Fibroblast of skin of scalp (primary cell): ENCODE results near the gene TIAM2.
"Not testable (repeated sequence)": the region's sequence is repeated elsewhere in the genome, so short reads cannot be mapped to it uniquely, and the experiment has no call there.

Experiments used
- DNase-seq: peaks from one replicate; pipeline ENCODE4 v3.0.0-alpha.2; 2013

TIAM2 gene

DNA sequence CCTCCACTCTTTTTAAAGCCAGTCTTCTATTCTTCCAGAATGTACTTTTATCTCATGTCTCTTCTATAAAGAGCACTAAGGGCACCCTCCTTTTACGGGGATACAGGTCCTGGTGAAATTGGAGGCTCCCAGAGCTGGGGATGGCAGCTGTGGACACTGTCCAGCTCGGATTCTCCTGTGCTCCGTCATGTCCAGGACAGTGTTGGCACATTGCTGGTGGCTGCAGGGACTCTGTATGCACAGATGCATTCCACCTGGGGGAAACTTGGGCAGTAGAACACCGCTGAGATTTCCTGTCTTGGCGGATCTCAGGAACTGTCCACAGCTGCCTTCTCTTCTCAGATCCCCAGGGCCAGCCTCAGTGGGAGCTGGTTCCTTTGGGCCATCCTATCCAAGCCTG is 212.1 kb downstream of the TIAM2 start:
- DNase-seq, result no peak

- peak; percentile 62 for DNase-seq
Measured at GRCh38 chr6:155212106-155212505, 217.0 kb downstream of the TIAM2 start.

DNA sequence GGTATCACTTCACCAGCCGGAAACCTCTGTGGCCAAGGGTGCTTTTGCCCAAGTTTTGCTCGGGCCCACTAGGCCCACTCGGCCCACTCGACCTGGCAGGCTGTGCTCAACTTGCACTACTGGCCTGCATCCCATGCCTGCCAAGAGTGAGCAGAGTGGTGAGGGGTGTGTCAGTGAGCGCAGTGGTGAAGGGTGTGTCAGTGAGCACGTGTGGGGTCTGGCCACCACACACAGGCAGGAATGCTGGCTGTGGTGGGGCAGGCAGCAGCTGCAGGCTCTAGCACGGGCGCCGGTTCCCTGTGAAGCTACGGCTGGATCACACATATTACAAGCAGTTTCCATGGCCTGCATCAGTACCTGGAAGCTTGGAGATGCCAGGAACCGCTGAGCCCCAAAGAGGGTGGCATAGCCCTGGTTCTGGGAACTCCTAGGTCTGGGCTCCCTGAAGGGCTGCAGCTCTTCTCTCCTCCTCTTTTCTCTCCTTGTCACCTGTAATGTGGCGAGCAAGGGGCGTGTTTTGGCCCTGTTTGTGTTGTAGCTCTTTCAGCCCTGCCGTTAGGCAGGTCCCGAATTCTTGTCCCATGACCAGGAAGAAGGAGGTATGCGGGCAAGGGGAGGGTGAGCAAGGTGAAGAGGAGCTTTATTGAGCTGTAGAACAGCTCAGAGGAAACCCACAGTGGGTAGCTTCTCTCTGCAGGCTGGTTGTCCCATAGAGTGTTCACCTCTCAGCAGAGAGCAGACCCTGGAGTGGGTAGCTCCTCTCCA is 217.7 kb downstream of the TIAM2 start:
- DNase-seq, result peak; percentile 70

DNA sequence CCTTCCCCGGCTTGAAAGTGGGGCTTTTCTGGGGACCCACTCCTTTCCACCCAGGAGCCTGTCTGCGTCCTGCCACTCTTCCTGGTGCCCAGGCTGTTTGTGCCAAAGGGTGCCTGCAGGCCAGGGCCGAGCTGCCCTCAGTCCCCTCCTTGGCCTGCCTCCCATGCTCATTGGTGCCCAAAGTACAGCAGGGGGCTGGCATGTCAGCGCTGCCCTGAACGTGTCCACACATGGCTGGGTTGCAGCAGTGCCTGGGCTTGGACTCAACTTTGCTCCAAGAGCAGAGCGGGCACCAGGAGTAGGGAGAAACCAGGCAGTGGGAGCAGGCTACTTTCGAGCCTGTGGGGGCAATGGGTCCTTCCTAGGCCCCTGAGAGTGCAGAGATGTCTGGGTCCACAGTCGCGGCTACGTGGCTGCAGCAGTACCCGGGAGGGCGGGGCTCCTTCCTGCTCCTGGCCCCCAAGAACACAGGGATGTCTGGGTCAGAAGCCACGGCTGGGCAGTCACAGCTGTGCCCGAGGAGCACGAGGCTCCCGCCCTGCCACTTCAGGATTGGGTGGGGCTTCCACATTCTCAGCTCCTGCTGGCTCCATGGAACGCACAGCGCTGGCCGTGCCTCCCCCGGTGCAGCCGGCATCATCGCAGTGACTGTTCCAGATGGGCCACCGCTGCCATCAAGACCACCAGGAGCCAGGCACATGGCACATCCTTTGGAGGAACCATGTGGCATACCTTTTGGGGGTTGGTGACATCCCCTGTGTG is 218.7 kb downstream of the TIAM2 start:
- DNase-seq, result no peak

- DNase-seq, result no peak
Measured at GRCh38 chr6:155215906-155216305, 220.8 kb downstream of the TIAM2 start.

- no peak for DNase-seq
Measured at GRCh38 chr6:155216312-155217046, 221.4 kb downstream of the TIAM2 start.

- DNase-seq, result not testable (repeated sequence)
Measured at GRCh38 chr6:155218711-155219110, 223.6 kb downstream of the TIAM2 start.

DNA sequence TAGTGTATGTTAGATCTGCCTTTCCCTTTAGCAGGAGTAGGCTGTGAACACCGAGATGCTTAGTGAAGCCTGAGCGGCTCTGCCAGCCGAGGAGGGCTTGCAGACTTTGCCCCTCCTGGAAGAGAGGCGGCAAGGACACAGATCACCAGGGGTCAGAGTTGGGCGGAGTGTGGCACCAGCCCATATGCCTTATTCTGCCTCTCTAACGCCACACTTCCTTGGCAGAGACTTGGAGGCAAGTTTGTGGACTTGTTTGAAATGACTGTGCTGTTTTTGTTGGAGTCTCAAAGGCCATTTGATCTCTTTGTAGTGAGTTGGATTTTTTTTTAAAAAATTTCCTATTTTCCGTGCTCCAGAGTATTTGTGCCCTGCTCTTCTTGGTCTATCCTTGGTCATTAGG is 224.2 kb downstream of the TIAM2 start:
- DNase-seq, result no peak

DNA sequence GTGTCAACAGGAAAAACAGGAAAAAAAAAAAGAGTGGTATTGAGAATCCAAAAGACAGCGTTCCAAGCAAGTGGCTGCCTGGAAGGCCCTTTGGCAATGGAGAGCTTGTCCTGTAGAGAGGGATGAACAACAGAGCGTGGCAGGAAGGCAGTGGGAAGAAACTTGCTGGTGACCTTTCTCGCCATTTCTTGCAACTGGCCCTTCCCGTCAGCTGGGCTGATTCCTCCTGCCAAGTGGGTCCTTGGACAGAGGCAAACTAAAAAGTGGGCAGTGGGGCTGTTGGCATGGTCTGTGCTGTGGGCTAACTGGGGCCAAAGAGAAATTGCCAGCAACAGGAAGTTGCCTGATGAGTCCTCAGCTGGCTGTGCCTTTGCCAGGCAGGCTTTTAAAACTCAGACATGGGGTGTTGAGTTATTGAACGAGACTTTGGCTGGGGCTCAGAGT is 224.8 kb downstream of the TIAM2 start:
- DNase-seq, result no peak

- no peak for DNase-seq
Measured at GRCh38 chr6:155221086-155221485, 226.0 kb downstream of the TIAM2 start.

GRCh38 chr6:155222506-155222905 is 227.4 kb downstream of the TIAM2 start:
- DNase-seq, result no peak

GRCh38 chr6:155223646-155224451 is 228.7 kb downstream of the TIAM2 start:
- peak; percentile 72 for DNase-seq

DNA sequence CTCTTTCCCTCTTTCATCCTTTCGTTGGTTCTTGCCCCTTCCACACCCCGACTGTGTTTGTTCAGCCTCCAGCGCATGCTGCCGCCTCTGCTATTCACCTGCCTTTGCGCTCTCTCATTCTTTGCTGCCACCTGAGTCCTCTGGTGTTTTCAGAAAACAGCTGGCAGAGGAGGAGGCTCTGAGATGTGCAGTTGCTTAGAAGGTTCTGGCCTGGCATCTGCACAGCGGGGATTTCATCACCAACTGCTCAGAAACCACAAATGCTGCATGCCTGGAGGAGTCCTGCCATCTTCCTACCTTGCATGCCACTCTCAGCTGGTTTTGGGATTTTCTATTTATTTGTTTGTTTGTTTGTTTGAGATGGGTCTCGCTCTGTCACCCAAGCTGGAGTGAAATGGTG is 229.5 kb downstream of the TIAM2 start:
- no peak for DNase-seq

DNA sequence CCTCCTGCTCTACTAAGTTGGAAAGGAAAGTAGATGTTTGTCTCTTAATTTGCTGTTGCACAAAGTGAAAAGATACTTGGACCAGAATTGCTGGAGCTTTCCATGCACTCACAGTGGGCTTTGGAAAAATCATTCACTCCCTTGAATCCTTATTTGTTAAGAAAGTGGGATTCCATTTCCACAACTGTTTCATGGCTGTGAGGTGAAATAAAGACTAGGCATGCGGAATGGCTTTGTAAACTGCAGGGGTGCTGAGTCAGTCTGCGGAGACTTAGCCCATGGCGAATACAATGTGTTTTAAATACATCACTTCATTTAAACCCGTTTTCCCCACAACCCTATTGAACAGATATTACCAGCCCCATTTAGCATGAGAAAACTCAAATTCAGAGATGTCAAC is 231.9 kb downstream of the TIAM2 start:
- peak; percentile 26 for DNase-seq

DNA sequence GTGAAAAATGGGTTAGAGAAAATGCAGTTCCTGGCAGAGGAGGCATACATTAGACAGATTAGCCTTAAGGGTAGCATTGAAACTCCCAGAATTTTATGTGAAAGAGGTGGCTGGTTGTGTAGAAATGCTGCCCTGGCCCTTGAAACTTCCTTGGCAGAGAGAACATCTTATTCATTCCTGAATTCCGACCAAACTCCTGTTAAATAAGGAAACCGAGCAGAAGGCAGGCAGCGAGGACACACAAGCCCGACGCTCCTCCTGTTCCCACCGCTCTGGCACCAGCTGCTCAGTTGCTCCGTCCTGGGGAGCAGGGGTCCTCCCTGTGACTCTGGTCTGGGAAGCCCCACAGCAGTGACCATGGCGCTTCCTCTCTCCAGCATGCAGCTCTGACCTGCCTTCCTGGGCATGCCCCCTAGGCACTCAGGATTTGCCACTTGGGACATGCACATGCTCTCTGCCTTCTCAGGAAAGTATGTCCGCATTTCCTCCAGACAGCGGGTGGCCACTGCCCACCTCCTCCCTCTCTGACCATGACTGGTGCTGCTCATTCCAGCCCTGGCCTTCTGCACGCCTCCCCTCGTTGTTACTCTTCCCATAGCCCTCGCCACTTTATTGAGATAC is 233.5 kb downstream of the TIAM2 start:
- DNase-seq, result no peak

GRCh38 chr6:155230975-155231374 is 235.9 kb downstream of the TIAM2 start:
- not testable (repeated sequence) for DNase-seq

- no peak for DNase-seq
Measured at GRCh38 chr6:155232848-155233247, 237.7 kb downstream of the TIAM2 start.

GRCh38 chr6:155234167-155234566 is 239.1 kb downstream of the TIAM2 start:
- DNase-seq, result no peak

DNA sequence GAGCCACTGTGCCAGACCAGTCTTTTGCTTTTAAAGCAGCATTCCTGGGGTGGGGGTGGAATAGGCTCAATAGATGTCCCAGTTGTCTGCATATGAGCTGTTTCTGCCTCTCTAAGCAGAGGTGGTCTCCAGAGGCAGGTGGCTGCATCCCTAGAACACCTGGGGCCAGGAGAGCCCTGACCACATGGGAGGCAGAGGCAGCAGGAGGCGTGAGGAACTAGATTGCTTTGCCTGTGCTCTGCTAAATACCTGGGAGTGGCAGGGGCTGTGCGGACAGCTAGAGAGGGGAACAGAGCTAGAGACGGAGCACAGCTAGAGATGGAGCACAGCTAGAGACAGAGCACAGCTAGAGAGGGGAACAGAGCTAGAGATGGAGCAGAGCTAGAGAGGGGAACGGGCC is 239.6 kb downstream of the TIAM2 start:
- no peak for DNase-seq

DNA sequence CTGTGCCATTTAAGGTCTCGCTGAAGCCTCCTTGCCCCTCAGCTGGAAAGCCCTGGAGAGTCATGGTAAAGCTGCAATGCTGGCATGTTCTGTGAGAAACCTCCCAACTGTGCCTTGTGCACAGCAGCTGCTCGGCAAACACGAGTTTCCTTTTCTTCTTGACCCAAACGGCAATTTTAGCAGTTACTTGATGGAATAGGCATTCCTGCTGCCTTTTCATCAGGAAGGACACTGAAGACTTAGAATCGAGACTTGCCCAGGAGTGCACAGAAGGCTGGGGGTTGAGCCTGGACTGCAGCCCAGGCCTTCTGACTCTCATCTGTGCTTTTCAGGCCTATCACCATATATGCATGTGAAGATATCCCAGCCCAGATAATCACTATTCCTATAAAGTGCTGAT is 240.0 kb downstream of the TIAM2 start:
- DNase-seq, result no peak

DNA sequence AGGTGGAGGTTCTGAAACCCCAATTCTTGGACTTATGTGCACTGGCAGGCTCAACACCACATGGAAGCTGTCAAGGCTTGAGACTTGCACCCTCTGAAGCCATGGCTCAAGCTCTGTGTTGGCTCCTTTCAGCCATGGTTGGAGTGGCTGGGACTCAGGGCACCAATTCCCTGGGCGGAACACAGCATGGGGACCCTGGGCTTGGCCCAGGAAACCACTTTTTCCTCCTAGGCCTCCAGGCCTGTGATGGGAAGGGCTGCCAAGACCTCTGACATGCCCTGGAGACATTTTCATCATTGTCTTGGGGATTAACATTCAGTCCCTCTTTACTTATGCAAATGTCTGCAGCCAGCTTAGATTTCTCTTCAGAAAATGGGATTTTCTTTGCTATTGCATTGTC is 242.5 kb downstream of the TIAM2 start:
- DNase-seq, result no peak
